GM23338 (cell line): ENCODE measurements around the gene B4GALT4.

Source experiments
- CREB1 ChIP-seq: fragments of 250-450 bp; sonication (Bioruptor Pico); IDR thresholded peaks from 2 replicates; pipeline ENCODE4 v1.5.0; 2020; ENCODE audit warnings: low read depth, mild to moderate bottlenecking, moderate library complexity
- CTCF ChIP-seq, 2 experiments: fragments of 200-600 bp in 1 of 2; sonication (generic) in 1 of 2; conservative IDR thresholded peaks; 2 replicates each; pipeline versions ENCODE4 v1.5.1 to v1.6.1; 2016 to 2017; ENCODE audit warnings: antibody characterized with exemption in 2 of 2, low read depth in 2 of 2, mild to moderate bottlenecking in 2 of 2, moderate library complexity in 1 of 2
- ETS1 ChIP-seq: IDR thresholded peaks from 2 replicates; pipeline ENCODE4 v1.6.1; 2016; ENCODE audit warnings: antibody characterized with exemption
- EZH2 ChIP-seq: fragments of 200-600 bp; sonication (generic); IDR thresholded peaks from one replicate; pipeline ENCODE4 v1.8.0; 2017; ENCODE audit warnings: antibody characterized with exemption, mild to moderate bottlenecking, low read depth; ENCODE audit not compliant: unreplicated experiment
- EZH2phosphoT487 ChIP-seq: fragments of 200-600 bp; sonication (generic); IDR thresholded peaks from one replicate; pipeline ENCODE4 v1.8.1; 2018; ENCODE audit warnings: antibody characterized with exemption; ENCODE audit not compliant: unreplicated experiment
- JUNB ChIP-seq: IDR thresholded peaks from one replicate; pipeline ENCODE4 v1.6.1; 2016; ENCODE audit warnings: antibody characterized with exemption; ENCODE audit not compliant: unreplicated experiment
- NANOG ChIP-seq: IDR thresholded peaks from 2 replicates; pipeline ENCODE4 v1.6.1; 2016; ENCODE audit warnings: antibody characterized with exemption, borderline replicate concordance
- POLR2AphosphoS5 ChIP-seq: IDR thresholded peaks from 2 replicates; pipeline ENCODE4 v1.6.1; 2016; ENCODE audit warnings: antibody characterized with exemption, low read depth
- REST ChIP-seq: IDR thresholded peaks from one replicate; pipeline ENCODE4 v1.6.1; 2018; ENCODE audit warnings: antibody characterized with exemption; ENCODE audit not compliant: unreplicated experiment
- STAT1 ChIP-seq: IDR thresholded peaks from one replicate; pipeline ENCODE4 v1.6.1; 2016; ENCODE audit warnings: antibody characterized with exemption; ENCODE audit not compliant: unreplicated experiment
- ZNF114 ChIP-seq: fragments of 250-450 bp; sonication (Bioruptor Pico); IDR thresholded peaks from 2 replicates; pipeline ENCODE4 v1.5.0; 2020; ENCODE audit warnings: mild to moderate bottlenecking, moderate library complexity
- ZNF331 ChIP-seq: fragments of 250-450 bp; sonication (Bioruptor Pico); IDR thresholded peaks from 2 replicates; pipeline ENCODE4 v1.5.0; 2020; ENCODE audit warnings: low read depth, mild to moderate bottlenecking, moderate library complexity

GRCh38 chr3:119240591-119241434 lies at the start of gene B4GALT4:
- TF ChIP-seq CTCF (conservative IDR thresholded peaks at IDR 0.05; ENCODE audit: low read depth in 2 of 2) (peak in 1 of 2 experiments; percentile 7; a peak in 1 of 4 replicates), ZNF114 (no peak), REST (no peak), POLR2AphosphoS5 (peak; percentile 89), NANOG (no peak), EZH2 (no peak), CREB1 (no peak), STAT1 (no peak), JUNB (no peak), ETS1 (no peak), EZH2phosphoT487 (no peak), ZNF331 (CRISPR knock-in tag) (peak; percentile 65)
